ENCODE data around the gene PRKACB.

DNA sequence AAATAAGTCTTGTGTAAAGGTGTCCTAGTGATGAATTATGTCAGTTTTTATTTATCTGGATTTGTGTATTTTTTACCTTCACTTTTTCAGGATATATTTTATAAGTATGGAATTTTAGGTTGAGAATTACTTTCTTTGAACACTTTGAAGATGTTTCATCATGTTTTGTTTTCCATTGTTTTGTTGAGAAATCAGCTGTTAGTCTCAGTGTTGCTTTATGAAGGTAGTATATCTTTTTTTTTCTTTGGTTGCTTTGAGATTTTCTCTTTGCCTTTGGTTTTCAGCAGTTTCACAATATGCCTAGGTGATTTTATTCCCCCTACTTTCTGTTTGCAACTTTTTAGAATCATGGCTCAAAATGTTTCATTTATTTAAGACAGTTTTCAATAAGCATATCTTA is 48.8 kb upstream of the PRKACB start:
- TF ChIP-seq CTCF (IDR thresholded peaks at IDR 0.05 in 2 of 3, conservative IDR thresholded peaks at IDR 0.05 in 1 of 3; ENCODE audit: borderline replicate concordance in 1 of 3, insufficient read depth in 1 of 3, low read depth in 2 of 3, low read length in 2 of 3), result no peak
- no peak for TF ChIP-seq POLR2A (IDR thresholded peaks at IDR 0.05; ENCODE audit: borderline replicate concordance, extremely low read depth, insufficient read depth, insufficient read length)
- TF ChIP-seq POLR2AphosphoS5 (IDR thresholded peaks at IDR 0.05; ENCODE audit: low read depth, low read length), result no peak
- TF ChIP-seq, protein P1, sequence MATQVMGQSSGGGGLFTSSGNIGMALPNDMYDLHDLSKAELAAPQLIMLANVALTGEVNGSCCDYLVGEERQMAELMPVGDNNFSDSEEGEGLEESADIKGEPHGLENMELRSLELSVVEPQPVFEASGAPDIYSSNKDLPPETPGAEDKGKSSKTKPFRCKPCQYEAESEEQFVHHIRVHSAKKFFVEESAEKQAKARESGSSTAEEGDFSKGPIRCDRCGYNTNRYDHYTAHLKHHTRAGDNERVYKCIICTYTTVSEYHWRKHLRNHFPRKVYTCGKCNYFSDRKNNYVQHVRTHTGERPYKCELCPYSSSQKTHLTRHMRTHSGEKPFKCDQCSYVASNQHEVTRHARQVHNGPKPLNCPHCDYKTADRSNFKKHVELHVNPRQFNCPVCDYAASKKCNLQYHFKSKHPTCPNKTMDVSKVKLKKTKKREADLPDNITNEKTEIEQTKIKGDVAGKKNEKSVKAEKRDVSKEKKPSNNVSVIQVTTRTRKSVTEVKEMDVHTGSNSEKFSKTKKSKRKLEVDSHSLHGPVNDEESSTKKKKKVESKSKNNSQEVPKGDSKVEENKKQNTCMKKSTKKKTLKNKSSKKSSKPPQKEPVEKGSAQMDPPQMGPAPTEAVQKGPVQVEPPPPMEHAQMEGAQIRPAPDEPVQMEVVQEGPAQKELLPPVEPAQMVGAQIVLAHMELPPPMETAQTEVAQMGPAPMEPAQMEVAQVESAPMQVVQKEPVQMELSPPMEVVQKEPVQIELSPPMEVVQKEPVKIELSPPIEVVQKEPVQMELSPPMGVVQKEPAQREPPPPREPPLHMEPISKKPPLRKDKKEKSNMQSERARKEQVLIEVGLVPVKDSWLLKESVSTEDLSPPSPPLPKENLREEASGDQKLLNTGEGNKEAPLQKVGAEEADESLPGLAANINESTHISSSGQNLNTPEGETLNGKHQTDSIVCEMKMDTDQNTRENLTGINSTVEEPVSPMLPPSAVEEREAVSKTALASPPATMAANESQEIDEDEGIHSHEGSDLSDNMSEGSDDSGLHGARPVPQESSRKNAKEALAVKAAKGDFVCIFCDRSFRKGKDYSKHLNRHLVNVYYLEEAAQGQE (IDR thresholded peaks at IDR 0.05; ENCODE audit: low read depth), result no peak
- TF ChIP-seq ZNF274 (IDR thresholded peaks at IDR 0.05; ENCODE audit: low read depth, low read length), result no peak
- TF ChIP-seq EZH2phosphoT487 (IDR thresholded peaks at IDR 0.05; ENCODE audit: borderline replicate concordance), result no peak
- TF ChIP-seq TCF7L2 (IDR thresholded peaks at IDR 0.05; ENCODE audit: borderline replicate concordance, extremely low read depth, insufficient read depth, insufficient read length), result no peak
- TF ChIP-seq MAX (IDR thresholded peaks at IDR 0.05), result no peak
- no peak for TF ChIP-seq EZH2 (IDR thresholded peaks at IDR 0.05)
- TF ChIP-seq ZBTB33 (IDR thresholded peaks at IDR 0.05; ENCODE audit: extremely low read depth, insufficient replicate concordance, low read length), result no peak

All from HCT116 (cell line).